Measurements from ENCODE around the gene TRPM5. TPM values are rescaled to one million over a fixed set of nuclear protein-coding genes. Genes with fewer than 3 reads are reported as not detected.

The TRPM5 gene
- total and polyA plus RNA-seq, 9 of the 15 experiments (the other 6 are each of a cell fraction or from before 2014, with no cell fraction given) = not detected

- TF ChIP-seq E2F8 (IDR thresholded peaks at IDR 0.05; ENCODE audit: low read depth, partially characterized antibody) (peak; percentile 97), CEBPG (CRISPR knock-in tag; IDR thresholded peaks at IDR 0.05) (no peak), CEBPG (tag; conservative IDR thresholded peaks at IDR 0.05 in 1 of 2, IDR thresholded peaks at IDR 0.05 in 1 of 2) (no peak), POLR2H (tag; IDR thresholded peaks at IDR 0.05; ENCODE audit: low read depth) (peak; percentile 88), PHTF2 (CRISPR knock-in tag; IDR thresholded peaks at IDR 0.05) (0 out of 2 replicates have a peak, but pooled peaks have one; percentile 65), GMEB1 (CRISPR knock-in tag; IDR thresholded peaks at IDR 0.05) (peak; percentile 82), XRCC3 (IDR thresholded peaks at IDR 0.05) (no peak), FIP1L1 (IDR thresholded peaks at IDR 0.05; ENCODE audit: low read depth, low read length, poor library complexity, severe bottlenecking) (peak; percentile 86), ZNF143 (CRISPR knock-in tag; IDR thresholded peaks at IDR 0.05) (peak; percentile 93), ZNF175 (CRISPR knock-in tag; IDR thresholded peaks at IDR 0.05; ENCODE audit: low read depth) (peak; percentile 83; the same call in 1 of the 2 replicates), EGR1 (conservative IDR thresholded peaks at IDR 0.05) (peak; percentile 29; the same call in 1 of the 2 replicates), ZNF584 (CRISPR knock-in tag; IDR thresholded peaks at IDR 0.05; ENCODE audit: low read depth) (peak; percentile 49; the same call in 1 of the 2 replicates), HMG20B (CRISPR knock-in tag; IDR thresholded peaks at IDR 0.05) (no peak), CC2D1A (IDR thresholded peaks at IDR 0.05) (peak; percentile 77)
- TF ChIP-seq, protein P1, sequence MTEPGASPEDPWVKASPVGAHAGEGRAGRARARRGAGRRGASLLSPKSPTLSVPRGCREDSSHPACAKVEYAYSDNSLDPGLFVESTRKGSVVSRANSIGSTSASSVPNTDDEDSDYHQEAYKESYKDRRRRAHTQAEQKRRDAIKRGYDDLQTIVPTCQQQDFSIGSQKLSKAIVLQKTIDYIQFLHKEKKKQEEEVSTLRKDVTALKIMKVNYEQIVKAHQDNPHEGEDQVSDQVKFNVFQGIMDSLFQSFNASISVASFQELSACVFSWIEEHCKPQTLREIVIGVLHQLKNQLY (CRISPR knock-in tag; conservative IDR thresholded peaks at IDR 0.05) = 0 out of 4 replicates have a peak, but pooled peaks of 1 of the 2 experiments have one; percentile 85
- TF ChIP-seq, protein P2, sequence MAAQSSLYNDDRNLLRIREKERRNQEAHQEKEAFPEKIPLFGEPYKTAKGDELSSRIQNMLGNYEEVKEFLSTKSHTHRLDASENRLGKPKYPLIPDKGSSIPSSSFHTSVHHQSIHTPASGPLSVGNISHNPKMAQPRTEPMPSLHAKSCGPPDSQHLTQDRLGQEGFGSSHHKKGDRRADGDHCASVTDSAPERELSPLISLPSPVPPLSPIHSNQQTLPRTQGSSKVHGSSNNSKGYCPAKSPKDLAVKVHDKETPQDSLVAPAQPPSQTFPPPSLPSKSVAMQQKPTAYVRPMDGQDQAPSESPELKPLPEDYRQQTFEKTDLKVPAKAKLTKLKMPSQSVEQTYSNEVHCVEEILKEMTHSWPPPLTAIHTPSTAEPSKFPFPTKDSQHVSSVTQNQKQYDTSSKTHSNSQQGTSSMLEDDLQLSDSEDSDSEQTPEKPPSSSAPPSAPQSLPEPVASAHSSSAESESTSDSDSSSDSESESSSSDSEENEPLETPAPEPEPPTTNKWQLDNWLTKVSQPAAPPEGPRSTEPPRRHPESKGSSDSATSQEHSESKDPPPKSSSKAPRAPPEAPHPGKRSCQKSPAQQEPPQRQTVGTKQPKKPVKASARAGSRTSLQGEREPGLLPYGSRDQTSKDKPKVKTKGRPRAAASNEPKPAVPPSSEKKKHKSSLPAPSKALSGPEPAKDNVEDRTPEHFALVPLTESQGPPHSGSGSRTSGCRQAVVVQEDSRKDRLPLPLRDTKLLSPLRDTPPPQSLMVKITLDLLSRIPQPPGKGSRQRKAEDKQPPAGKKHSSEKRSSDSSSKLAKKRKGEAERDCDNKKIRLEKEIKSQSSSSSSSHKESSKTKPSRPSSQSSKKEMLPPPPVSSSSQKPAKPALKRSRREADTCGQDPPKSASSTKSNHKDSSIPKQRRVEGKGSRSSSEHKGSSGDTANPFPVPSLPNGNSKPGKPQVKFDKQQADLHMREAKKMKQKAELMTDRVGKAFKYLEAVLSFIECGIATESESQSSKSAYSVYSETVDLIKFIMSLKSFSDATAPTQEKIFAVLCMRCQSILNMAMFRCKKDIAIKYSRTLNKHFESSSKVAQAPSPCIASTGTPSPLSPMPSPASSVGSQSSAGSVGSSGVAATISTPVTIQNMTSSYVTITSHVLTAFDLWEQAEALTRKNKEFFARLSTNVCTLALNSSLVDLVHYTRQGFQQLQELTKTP (IDR thresholded peaks at IDR 0.05; ENCODE audit: low read depth in 1 of 2, partially characterized antibody in 2 of 2) = peak; percentile 50 to 99
- TF ChIP-seq, protein P3, sequence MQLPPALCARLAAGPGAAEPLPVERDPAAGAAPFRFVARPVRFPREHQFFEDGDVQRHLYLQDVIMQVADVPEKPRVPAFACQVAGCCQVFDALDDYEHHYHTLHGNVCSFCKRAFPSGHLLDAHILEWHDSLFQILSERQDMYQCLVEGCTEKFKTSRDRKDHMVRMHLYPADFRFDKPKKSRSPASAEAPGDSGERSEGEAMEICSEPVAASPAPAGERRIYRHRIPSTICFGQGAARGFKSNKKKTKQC (CRISPR knock-in tag; IDR thresholded peaks at IDR 0.05) = peak; percentile 67; the same call in 1 of the 2 replicates
Measured at GRCh38 chr11:2400069-2400761, 44.1 kb downstream of the TRPM5 start, which contains the start of gene TSSC4 (continued).

All from K562 (cell line).